ENCODE results near the gene ZMIZ1. TPM values are rescaled to one million over a fixed set of nuclear protein-coding genes. Genes with fewer than 3 reads are reported as not detected.

The ZMIZ1 gene
- total and polyA plus RNA-seq, 4 donors = 18.3 to 80.2 (median 42.6) TPM

GRCh38 chr10:79269969-79270368 lies 201.2 kb downstream of the ZMIZ1 start:
- Histone ChIP-seq H3K27me3 (ENCODE audit: control insufficient read depth in 3 of 3, insufficient read depth in 3 of 3, low read length in 2 of 3) (no peaks in the 10 kb centered on the region), H3K4me1 (ENCODE audit: control insufficient read depth in 5 of 5, insufficient read depth in 5 of 5, low read length in 5 of 5) (peaks cover 15 to 63% (median 31%) of the 10 kb centered on the region in 5 donors), H3K4me3 (no peak overlapping the region), H3K27ac (ENCODE audit: low read depth in 1 of 2, low read length in 1 of 2) (peak overlapping the region in 1 of 2 donors; percentile 62), H3K9me3 (ENCODE audit: control insufficient read depth in 4 of 4, insufficient read depth in 3 of 4, low read length in 3 of 4) (peaks cover 0 to 2% (median 0%) of the 10 kb centered on the region in 4 donors), H3K9ac (ENCODE audit: insufficient read depth in 1 of 2, low read length in 2 of 2) (no peak overlapping the region), H3K36me3 (ENCODE audit: control insufficient read depth in 4 of 4, insufficient read depth in 4 of 4, low read length in 4 of 4) (peaks cover 0 to 5% (median 1%) of the 10 kb centered on the region in 4 donors)
- TF ChIP-seq, protein P1, sequence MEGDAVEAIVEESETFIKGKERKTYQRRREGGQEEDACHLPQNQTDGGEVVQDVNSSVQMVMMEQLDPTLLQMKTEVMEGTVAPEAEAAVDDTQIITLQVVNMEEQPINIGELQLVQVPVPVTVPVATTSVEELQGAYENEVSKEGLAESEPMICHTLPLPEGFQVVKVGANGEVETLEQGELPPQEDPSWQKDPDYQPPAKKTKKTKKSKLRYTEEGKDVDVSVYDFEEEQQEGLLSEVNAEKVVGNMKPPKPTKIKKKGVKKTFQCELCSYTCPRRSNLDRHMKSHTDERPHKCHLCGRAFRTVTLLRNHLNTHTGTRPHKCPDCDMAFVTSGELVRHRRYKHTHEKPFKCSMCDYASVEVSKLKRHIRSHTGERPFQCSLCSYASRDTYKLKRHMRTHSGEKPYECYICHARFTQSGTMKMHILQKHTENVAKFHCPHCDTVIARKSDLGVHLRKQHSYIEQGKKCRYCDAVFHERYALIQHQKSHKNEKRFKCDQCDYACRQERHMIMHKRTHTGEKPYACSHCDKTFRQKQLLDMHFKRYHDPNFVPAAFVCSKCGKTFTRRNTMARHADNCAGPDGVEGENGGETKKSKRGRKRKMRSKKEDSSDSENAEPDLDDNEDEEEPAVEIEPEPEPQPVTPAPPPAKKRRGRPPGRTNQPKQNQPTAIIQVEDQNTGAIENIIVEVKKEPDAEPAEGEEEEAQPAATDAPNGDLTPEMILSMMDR (IDR thresholded peaks at IDR 0.05; ENCODE audit: control extremely low read depth, extremely low read depth) = no peak
- ATAC-seq (ENCODE audit: insufficient read depth, low FRiP score) (no peak), DNase-seq (no peak)
- 90 to 93% methylated on average over 7 of the region's 7 CpGs for WGBS, 2 donors

- no peak for ATAC-seq (ENCODE audit: insufficient read depth, low FRiP score)
- Histone ChIP-seq H3K4me3 (no peak overlapping the region), H3K27ac (ENCODE audit: low read depth in 1 of 2, low read length in 1 of 2) (peak overlapping the region in 1 of 2 donors; percentile 62), H3K4me1 (ENCODE audit: control insufficient read depth in 5 of 5, insufficient read depth in 5 of 5, low read length in 5 of 5) (peaks cover 15 to 64% (median 34%) of the 10 kb centered on the region in 5 donors), H3K9ac (ENCODE audit: insufficient read depth in 1 of 2, low read length in 2 of 2) (no peak overlapping the region), H3K36me3 (ENCODE audit: control insufficient read depth in 4 of 4, insufficient read depth in 4 of 4, low read length in 4 of 4) (peaks cover 0 to 7% (median 1%) of the 10 kb centered on the region in 4 donors), H3K9me3 (ENCODE audit: control insufficient read depth in 4 of 4, insufficient read depth in 3 of 4, low read length in 3 of 4) (peaks cover 0 to 2% (median 0%) of the 10 kb centered on the region in 4 donors), H3K27me3 (ENCODE audit: control insufficient read depth in 3 of 3, insufficient read depth in 3 of 3, low read length in 2 of 3) (no peaks in the 10 kb centered on the region)
- TF ChIP-seq, protein P1 (IDR thresholded peaks at IDR 0.05; ENCODE audit: control extremely low read depth, extremely low read depth) = no peak
- DNase-seq = peak; percentile 38 to 45 (median 42)
- 51 to 67% methylated on average over 16 of the region's 16 CpGs for WGBS, 2 donors
Observed at GRCh38 chr10:79270466-79271246, 201.9 kb downstream of the ZMIZ1 start.

GRCh38 chr10:79272353-79272752 lies 203.6 kb downstream of the ZMIZ1 start:
- no peak overlapping the region for H3K9ac ChIP-seq (ENCODE audit: insufficient read depth in 1 of 2, low read length in 2 of 2)
- no peak overlapping the region for H3K4me3 ChIP-seq
- TF ChIP-seq, protein P1 (IDR thresholded peaks at IDR 0.05; ENCODE audit: control extremely low read depth, extremely low read depth) = no peak
- H3K27ac ChIP-seq (ENCODE audit: low read depth in 1 of 2, low read length in 1 of 2) = no peak overlapping the region
- no peak for DNase-seq
- no peaks in the 10 kb centered on the region for H3K27me3 ChIP-seq (ENCODE audit: control insufficient read depth in 3 of 3, insufficient read depth in 3 of 3, low read length in 2 of 3)
- WGBS, 2 donors = 91 to 92% methylated on average over 13 of the region's 13 CpGs
- peaks cover 15 to 53% (median 25%) of the 10 kb centered on the region in 5 donors for H3K4me1 ChIP-seq (ENCODE audit: control insufficient read depth in 5 of 5, insufficient read depth in 5 of 5, low read length in 5 of 5)
- H3K36me3 ChIP-seq (ENCODE audit: control insufficient read depth in 4 of 4, insufficient read depth in 4 of 4, low read length in 4 of 4) = peaks cover 0 to 15% (median 7%) of the 10 kb centered on the region in 4 donors
- no peak for ATAC-seq (ENCODE audit: insufficient read depth, low FRiP score)
- peaks cover 0 to 2% (median 0%) of the 10 kb centered on the region in 4 donors for H3K9me3 ChIP-seq (ENCODE audit: control insufficient read depth in 4 of 4, insufficient read depth in 3 of 4, low read length in 3 of 4)

All from lung (tissue), 12 donors.